ENCODE measurements around the gene ADNP.
"Not testable (repeated sequence)": the region's sequence is repeated elsewhere in the genome, so short reads cannot be mapped to it uniquely, and the experiment has no call there.

ADNP gene

DNA sequence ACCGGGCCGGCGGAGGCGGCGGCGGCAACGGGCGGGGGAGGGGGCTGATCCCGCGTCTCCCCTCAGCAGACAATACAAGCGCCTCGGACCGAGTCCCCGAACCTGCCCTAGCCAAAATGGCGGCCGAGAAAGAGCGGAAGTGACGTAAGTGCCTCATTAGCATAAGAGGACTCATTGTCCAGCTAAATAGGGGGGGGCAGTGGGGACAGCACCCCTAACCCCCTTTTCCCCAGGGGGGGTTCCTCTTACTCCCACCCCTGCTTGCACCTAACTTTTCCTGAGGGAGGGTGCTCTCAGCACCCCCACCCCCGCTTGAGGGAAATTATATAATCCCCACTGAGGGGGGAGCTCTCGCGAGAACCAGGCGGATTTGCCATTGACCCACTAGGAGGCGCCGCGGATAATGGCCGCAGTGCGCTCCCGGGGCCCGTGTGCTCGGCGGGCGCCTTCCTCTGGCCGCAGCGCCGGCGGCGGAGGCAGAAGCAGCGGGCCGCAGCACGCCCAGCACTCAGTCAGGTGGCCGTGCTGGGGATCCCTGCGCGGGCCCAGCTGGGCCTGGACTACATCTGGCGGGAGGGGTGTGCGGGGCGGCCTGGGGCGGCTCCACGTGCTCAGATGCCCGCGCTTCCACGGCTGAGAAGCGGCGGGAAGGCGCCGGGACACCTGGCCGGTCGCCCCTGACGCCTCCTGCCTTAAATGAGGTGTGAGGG lies at the start of gene ADNP:
Gene ADNP, minus strand, starts transcription at position 132 of the 710 bp plus-strand sequence. CDS start 27,441 bp downstream, outside the sequence.
- DNase-seq = peak; percentile 84

DNA sequence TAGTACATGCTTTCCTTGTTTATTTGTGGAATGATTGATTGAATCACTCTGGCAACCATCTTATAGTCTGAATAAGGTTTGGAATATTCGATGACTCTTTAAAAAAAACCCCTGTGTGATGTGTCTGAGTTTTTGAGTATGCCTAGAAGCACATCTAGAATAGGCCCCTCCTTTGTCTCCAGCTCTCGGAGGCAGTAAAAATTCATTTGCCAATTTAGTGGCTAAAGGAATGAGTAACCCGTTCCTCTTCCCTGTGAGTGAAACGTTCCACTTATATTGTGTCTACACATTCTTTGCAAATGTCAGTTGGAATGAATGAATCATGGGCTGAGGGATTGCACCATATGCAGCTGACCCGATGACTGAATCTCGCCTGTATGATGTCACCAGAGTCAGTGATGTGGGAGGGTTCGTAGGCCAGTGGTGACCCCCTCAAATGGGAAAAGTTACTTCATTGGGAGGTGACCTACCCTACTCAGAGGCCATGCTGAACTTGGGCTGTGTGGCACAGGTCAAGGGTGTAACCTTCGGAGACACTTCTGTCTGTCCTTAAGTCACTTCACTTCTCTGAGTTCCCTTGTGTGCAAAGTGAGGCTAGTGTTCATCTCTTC lies 48.9 kb upstream of the ADNP start:
- no peak for DNase-seq

DNA sequence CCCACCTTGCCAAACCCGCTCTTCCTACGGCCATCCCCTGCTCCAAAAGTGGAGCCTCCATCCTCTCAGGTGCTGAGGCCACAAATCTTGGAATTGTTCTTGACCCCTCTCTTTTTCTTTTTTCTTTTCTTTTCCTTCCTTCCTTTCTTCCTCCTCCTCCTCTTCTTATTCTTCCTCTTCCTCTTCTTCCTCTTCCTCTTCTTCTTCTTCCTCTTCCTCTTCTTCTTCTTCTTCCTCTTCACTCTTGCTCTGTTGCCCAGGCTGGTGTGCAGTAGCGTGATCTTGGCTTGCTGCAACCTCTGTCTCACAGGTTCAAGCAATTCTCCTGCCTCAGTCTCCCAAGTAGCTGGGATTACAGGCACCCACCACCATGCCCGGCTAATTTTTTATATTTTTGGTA lies 47.3 kb upstream of the ADNP start:
- DNase-seq = not testable (repeated sequence)

DNA sequence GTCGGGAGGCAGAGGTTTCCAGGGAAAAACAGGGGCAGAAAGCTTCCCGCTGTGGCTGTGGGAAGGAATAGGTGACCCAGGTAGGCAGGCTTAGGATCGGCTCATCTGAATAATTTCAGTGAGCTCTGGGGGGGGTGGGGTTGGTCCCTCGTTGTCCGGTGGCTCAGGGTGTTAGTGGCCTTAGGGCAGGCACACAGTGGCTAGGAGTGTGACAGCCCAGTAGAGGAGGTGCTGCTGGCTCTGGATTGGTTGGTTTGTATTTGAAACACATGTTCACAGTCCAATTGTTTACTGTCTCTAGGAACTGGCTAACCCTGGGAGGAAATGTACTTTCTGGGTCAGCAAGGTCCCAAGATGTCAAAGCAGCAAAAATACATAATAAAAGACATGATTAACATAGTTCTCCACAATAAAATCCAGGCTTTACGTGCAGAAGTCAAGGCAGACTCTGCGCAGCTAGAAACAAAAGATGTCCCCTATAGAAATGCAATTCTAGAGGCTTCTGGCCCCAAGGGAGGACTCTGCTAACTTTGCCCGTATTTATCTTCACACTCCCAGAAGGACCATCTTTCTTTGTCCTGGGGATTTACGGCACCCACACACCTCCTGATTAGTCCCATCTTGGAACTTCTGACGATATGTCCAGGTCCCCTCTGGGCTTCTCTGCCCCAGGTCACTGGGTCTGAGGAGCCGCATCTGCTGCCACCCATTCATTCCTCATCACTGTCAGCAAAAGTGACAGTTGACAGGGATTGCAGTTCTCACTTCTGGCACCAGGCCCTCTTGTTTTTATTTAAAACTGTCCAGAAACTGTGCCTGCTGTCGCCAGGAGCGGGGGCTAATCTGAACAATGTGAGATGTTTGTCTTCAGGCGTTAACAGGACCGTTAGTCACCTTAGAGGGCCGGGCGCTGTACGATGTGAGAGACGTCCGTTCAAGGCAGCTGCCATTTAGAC lies 46.1 kb upstream of the ADNP start:
- no peak for DNase-seq

DNA sequence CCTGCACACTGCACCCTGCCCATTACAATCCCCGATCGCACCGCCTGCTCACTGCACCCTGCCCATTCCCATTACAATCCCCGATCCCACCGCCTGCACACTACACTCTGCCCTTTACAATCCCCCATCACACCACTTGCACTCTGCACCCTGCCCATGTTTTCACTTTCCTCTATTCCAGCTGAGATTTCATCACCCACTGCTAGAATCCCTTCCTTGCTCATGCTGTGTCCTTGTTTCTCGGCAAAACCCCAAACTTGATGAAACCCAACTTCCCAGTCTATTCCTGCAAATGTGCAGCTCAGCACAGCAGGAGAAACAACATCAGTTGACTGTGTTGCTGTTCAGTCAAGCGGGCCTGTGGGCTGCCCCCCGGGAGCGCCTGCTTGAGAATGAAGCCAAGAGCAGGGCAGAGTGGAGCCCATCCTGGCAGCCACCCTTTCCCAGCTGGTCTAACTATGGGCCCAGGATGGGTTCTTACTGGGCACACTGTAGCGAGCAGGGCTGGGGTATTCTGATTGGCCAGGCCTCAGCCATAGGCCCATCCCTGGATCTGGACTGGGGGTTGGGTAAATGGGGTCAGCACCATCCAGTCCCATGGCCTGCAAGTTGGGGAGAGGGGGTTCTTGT lies 44.6 kb upstream of the ADNP start:
- no peak for DNase-seq

DNA sequence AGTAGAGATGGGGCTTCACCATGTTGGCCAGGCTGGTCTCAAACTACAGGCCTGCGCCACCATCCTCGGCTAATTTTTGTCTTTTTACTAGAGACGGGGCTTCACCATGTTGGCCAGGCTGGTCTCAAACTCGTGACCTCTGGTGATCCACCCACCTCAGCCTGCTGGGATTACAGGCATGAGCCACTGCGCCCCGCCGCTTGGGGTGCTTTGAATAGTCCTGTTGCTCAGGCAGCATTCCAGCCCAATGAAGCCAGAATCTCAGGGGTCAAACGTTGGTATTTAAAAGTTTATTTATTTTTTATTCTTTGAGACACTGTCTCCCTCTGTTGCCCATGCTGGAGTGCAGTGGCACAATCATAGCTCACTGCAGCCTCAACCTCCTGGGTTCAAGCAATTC lies 38.7 kb upstream of the ADNP start:
- no peak for DNase-seq

DNA sequence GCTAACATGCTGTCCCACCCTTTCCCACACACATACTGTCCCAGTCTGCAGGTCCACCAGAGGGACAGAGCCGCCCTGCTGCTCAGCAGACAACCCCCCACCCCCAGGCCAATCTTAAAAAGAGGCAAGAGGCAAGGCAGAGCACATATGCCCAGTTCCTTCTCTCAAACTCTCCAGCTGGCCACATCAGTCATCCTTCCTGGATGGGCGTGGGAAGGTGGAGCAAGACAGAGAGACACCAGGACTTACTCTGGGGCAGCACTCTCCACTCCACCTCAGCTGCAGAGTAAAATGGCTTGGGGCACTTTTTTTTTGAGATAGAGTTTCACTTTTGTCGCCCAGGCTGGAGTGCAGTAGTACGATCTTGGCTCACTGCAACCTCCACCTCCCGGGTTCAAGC lies 38.2 kb upstream of the ADNP start:
- no peak for DNase-seq

DNA sequence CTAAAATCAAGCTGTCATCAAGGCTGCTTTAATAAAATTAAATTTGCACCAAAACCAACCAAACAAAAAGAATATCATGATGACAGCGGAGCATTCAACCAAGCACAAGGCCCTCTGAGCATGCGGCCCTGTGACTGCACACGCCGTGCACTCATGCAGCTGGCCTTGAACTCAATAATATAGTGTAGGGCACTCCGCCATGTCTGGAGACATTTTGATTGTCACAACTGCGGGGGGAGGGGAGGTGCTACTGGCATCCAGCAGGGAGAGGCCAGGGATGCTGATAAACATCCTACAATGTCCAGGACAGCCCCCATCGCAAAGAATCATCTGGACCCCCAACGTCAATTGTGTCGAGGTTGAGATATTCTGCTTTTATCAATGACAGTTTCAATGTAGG lies 37.1 kb upstream of the ADNP start:
- no peak for DNase-seq

DNA sequence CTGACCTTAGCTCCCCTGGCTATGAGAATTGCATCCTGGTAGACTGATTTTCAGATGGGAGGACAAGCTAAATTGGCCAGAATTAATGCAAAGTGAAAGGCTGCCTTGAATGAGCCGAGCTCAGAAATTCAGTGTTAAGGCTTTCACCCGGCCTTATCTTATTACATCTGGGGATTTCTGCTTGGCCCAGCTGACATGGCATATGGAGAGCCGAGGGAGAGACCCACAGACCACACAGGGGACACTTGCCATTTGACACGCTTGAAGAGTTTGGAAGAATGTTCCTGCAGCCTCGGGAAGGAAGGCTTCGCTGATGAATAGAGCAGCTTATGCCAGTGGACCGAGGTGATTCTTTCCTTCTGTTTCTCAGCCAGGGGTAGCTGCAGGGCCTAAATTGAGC lies 36.3 kb upstream of the ADNP start:
- DNase-seq = no peak

DNA sequence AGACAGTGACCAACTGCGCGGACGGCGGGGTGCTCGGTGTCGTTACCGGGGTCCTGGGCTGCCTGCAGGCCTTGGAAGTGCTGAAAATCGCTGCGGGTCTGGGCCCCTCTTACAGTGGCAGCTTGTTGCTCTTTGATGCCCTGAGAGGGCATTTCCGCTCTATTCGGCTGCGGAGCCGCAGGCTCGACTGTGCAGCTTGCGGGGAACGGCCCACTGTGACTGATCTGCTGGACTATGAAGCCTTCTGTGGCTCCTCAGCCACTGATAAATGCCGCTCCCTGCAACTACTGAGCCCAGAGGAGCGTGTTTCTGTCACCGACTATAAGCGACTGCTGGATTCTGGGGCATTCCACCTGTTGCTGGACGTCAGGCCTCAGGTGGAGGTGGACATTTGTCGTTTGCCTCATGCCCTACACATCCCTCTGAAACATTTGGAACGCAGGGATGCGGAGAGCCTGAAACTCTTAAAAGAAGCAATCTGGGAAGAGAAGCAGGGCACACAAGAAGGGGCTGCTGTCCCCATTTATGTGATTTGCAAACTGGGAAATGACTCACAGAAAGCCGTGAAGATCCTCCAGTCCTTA lies 28.4 kb upstream of the ADNP start:
- DNase-seq = no peak

DNA sequence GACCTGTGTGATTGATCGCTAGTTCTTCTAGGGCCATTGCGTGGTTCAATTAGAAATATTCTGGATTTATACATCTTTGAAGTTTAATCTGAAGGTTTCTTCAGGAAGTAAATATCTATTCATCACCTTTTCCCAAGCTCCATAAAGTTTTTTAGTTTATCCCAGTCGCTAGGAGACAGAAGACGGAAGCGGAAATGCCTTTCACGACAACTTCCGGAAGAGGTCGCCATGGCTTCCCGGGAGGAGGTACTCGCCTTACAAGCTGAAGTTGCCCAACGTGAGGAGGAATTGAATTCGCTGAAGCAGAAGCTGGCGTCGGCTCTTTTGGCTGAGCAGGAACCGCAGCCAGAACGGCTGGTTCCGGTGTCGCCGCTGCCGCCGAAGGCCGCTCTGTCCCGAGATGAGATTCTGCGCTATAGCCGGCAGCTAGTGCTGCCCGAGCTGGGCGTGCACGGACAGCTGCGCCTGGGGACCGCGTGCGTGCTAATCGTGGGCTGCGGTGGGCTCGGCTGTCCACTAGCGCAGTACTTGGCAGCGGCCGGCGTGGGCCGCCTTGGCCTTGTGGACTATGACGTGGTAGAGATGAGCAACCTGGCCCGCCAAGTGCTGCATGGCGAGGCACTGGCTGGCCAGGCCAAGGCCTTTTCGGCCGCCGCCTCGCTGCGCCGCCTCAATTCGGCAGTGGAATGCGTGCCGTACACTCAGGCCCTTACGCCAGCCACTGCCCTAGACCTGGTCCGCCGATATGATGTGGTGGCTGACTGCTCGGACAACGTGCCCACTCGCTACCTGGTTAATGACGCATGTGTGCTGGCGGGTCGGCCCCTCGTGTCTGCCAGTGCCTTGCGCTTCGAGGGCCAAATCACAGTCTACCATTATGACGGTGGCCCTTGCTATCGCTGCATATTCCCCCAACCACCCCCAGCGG lies 27.6 kb upstream of the ADNP start, which contains the start of gene MOCS3:
Gene MOCS3, plus strand, starts transcription at position 204 of the 928 bp plus-strand sequence. Its CDS starts 25 bp downstream, at position 229.
- DNase-seq = peak; percentile 91

DNA sequence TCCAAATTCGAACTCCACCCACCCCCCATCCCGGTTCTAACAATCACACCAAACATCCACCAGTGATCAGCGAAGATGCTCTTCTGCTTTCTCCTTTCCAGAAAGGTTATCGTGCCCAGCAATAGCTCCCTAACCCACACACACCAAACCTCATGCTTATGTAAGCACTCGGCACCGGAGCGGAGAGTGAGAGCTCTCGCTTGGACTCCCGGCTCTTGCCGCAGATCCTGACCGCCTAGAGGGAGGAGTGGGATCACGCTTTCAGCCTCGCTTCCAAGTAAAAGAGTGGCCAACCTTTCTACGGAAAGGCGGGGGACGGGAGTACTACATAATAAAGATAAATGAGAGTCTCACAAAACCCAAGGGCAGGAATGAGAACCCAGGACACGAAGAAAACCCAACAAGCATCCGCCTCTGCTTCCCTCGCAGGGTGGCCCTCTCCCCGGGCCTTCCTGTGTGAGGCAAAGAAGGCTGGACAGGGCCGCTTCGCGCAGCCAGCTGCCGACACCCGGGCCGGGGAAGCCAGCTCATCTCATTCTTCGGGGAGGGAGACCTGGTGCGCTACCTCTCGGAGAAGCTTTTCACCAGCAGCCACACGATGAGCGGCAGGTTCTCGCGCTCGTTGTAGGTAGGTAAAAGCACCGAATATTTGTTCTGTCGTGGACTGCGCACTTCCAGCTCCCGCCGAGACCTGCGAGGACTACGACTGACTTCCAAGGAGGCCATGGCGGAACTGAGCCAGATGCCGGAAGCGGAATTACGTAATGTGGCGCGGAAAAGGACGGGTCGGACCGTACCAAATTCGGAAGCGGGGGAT lies 26.8 kb upstream of the ADNP start, which contains the start of gene DPM1:
Gene DPM1, minus strand, starts transcription at position 735 of the 817 bp plus-strand sequence. Its CDS starts 9 bp downstream, at position 726.
- DNase-seq = peak; percentile 19

DNA sequence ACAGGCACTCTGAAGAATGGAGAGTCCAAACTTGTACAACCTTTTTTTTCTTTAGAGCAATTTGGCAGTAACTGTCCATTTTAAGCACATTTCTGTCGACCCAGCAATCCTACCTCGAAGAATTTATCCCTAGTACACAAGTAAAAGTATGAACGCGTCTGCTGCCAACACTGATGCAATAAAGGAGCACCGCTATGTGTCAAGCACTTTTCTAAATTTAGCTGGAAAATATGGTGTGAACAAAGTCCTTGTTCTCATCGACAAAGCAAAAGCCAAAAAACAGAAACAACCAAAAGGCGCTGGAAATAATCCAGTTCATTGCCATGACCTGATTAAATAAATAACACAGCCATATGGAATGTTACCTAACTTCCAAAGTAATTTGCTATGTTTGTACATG lies 26.0 kb upstream of the ADNP start:
- DNase-seq = no peak

DNA sequence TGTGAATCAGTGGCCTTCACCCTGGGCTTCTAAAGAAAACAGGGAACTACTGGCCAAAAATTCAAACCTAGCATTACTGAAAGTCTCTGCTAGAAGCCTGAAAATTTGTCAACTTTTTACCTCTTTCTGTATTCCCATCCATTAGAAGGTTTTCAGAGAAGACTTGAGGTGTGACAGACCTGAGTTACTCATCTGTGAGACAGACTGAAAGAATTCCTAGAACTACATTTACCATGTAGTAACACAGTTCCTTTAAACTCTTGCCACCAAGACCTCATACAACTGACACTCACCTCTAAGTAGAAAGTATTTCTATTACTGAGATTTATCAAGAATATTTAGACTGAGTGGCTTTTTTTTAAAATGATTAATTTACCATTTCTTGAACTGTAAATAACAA lies 22.6 kb upstream of the ADNP start:
- DNase-seq = no peak

DNA sequence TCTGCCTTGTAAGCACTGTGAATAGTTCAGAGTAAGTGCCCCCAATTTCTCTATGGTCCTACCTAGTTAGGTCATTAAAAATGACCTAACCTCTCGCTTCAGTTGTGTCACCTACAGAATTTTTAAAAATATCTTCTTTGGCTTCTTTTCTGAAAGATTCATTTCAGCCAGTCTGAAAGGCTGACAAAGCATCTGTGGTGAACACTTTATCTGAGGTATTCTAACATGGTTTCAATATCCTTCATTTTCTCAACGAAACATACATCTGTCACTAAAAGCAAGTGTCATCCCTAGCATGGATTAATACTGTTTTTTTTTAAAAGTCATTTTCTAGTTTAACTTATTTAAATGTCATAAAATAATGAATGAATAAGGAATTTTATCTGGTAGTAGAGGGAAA lies 22.0 kb upstream of the ADNP start:
- DNase-seq = no peak

DNA sequence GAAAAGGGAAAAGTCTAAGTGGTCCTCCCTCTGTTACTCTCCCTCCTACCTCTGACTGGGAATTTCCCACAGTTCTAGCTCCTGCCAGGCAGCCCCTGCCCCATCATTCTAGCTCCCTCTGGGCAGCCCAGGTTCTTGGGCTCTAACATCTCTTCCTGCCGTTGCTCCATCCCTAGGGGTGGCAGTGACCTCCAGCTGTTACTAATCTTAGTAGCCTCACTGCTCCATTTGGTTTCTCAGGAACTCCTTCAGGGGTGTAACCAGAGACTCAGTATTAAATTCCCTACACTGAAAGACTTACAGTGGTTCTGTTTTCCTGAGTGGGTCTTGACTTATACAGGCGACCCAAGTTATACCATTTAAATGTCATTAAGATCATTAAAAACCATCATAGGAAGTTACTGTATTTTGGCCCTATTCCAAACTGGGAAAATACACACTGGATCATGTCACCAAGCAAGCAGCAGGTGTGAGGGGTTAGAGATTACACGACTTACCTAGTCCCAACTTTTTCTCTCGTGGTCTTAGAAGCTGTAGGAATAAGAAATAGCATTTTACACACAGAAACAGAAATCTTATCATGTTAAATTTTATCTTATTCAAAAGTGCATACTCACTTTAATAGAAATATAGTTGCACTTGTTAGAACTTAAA lies 17.0 kb upstream of the ADNP start:
- no peak for DNase-seq

DNA sequence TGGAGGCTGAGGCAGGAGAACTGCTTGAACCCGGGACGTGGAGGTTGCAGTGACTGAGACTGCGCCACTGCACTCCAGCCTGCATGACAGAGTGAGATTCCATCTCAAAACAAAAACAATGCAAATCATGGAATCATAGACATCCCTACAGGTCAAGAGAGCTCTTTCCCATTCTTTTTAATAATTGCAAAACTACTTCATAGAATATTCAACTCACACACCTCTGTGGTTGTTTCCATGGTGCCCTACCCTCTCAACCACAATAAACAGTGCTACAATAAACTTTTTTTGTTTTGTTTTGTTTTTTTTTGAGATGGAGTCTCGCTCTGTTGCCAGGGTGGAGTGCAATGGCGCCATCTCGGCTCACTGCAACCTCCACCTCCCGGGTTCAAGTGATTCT lies 11.8 kb upstream of the ADNP start:
- no peak for DNase-seq

DNA sequence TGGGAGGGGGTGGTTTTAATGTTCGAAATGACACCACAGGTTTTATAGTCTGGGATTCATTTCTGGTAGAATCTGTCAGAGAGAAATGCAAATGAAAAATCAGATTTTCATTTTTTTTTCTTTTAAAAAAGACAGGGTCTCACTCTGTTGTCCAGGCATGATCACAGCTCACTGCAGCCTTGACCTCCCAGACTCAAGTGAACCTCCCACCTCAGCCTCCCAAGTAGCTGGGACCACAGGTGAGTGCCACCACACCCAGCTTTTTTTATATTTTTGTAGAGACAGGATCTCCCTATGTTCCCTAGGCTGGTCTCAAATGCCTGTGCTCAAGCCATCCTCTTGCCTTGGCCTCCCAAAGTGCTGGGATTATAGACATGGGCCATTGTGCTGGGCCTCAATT lies 2.4 kb upstream of the ADNP start:
- no peak for DNase-seq

DNA sequence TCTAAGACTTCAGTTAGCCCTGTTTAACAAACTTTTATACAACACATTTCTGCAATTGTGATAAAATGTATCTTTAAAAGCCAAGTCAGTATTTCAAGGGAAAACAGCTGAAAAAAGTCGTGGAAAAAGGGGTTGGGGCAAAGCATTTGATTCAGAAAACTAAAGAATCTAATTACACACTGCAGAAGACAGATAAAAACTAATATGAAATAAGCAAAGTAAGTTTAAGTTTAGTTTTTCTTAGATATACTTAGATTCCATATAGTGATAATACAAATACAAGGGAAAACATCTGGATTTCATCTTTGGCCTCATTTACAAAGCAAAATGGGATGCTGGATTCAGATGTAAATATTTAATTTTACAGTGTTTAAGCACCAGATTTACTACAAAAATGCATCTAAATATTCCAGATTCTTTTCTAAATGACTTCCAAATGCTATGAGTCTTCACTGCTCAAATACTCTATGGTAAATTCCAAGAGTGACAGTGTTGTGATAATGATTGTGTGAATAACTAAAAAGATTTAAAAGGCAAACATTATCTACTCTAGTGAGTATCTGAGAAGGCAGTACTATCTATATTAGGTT lies 1.5 kb upstream of the ADNP start:
- no peak for DNase-seq
